Smooth muscle cell (in vitro differentiated cells): ENCODE data around the gene CTNND2. TPM values are rescaled to one million over a fixed set of nuclear protein-coding genes. Genes with fewer than 3 reads are reported as not detected.

Experiments used
- DNase-seq: peaks from one replicate; lab custom pipeline; 2025; ENCODE audit not compliant: unreplicated experiment; lab: John Stamatoyannopoulos, UW
- H2AFZ ChIP-seq: fragments of 200-600 bp; sonication (generic); 2 replicates; pipeline ENCODE4 v1.6.0; 2016; ENCODE audit warnings: antibody characterized with exemption, low read depth, mild to moderate bottlenecking
- H3F3A ChIP-seq: fragments of 200-600 bp; sonication (generic); 2 replicates; pipeline ENCODE4 v1.6.0; 2017; ENCODE audit warnings: antibody characterized with exemption, low read depth
- H3K27ac ChIP-seq: fragments of 200-600 bp; sonication (generic); 2 replicates; pipeline ENCODE4 v1.5.1; 2016; ENCODE audit warnings: low read depth, mild to moderate bottlenecking
- H3K27me3 ChIP-seq: fragments of 200-600 bp; sonication (generic); 2 replicates; pipeline ENCODE4 v1.6.1; 2016; ENCODE audit warnings: low read depth, mild to moderate bottlenecking
- H3K36me3 ChIP-seq: fragments of 200-600 bp; sonication (generic); 2 replicates; pipeline ENCODE4 v1.5.1; 2016; ENCODE audit warnings: low read depth
- H3K4me1 ChIP-seq: fragments of 200-600 bp; sonication (generic); 2 replicates; pipeline ENCODE4 v1.5.1; 2016; ENCODE audit warnings: low read depth
- H3K4me2 ChIP-seq: fragments of 200-600 bp; sonication (generic); 2 replicates; pipeline ENCODE4 v1.6.0; 2016; ENCODE audit warnings: mild to moderate bottlenecking
- H3K4me3 ChIP-seq: fragments of 200-600 bp; sonication (generic); 2 replicates; pipeline ENCODE4 v1.5.1; 2016; ENCODE audit warnings: mild to moderate bottlenecking
- H3K79me2 ChIP-seq: fragments of 200-600 bp; sonication (generic); 2 replicates; pipeline ENCODE4 v1.6.0; 2016; ENCODE audit warnings: low read depth, mild to moderate bottlenecking
- H3K9ac ChIP-seq: fragments of 200-600 bp; sonication (generic); 2 replicates; pipeline ENCODE4 v1.6.0; 2016; ENCODE audit warnings: low read depth
- H3K9me3 ChIP-seq: fragments of 200-600 bp; sonication (generic); replicated peaks from 2 replicates; pipeline ENCODE4 v1.5.1; 2016; ENCODE audit warnings: low read depth
- H4K20me1 ChIP-seq: fragments of 200-600 bp; sonication (generic); 2 replicates; pipeline ENCODE4 v1.6.0; 2016; ENCODE audit warnings: low read depth
- CTCF ChIP-seq: fragments of 200-600 bp; sonication (generic); IDR thresholded peaks from 2 replicates; pipeline ENCODE4 v1.5.1; 2017; ENCODE audit warnings: borderline replicate concordance, mild to moderate bottlenecking, antibody characterized with exemption; ENCODE audit not compliant: insufficient read depth, poor library complexity, severe bottlenecking
- WGBS: methylation state at CpG from one replicate; pipeline ENCODE4 v1.1.7; 2016; ENCODE audit warnings: low lambda C conversion rate; 5-methylcytosine and 5-hydroxymethylcytosine counted together
- polyA plus RNA-seq: library from polyadenylated mRNA; unstranded; fragments of >200 nt; fragmentation: Nextera tagmentation; extraction: Ambion mirVana; gene quantifications from 2 replicates; pipeline ENCODE4 v1.2.1, GENCODE V29; 2016
- total RNA-seq: library from RNA; depleted of rRNA; stranded (reverse); fragments of >200 nt; gene quantifications from 2 replicates; pipeline ENCODE4 v1.2.3, GENCODE V29; 2014

The CTNND2 gene
- total and polyA plus RNA-seq, 2 experiments from 2014 or later = 2.7 to 5.8 TPM

GRCh38 chr5:11894992-11895391, 9.3 kb downstream of the CTNND2 start:
- H3K27me3 ChIP-seq = peaks cover 7% of the 10 kb centered on the region
- H2AFZ ChIP-seq = no peak overlapping the region
- H3K4me3 ChIP-seq = no peak overlapping the region
- H3K79me2 ChIP-seq = peaks cover 9% of the 10 kb centered on the region
- no peak overlapping the region for H3K27ac ChIP-seq
- no peak for DNase-seq
- no peak for TF ChIP-seq CTCF
- H3F3A ChIP-seq = no peaks in the 10 kb centered on the region
- H3K9me3 ChIP-seq = no peaks in the 10 kb centered on the region
- H3K36me3 ChIP-seq = no peaks in the 10 kb centered on the region
- H3K9ac ChIP-seq = no peak overlapping the region
- H3K4me1 ChIP-seq = no peaks in the 10 kb centered on the region
- peaks cover 7% of the 10 kb centered on the region for H4K20me1 ChIP-seq
- H3K4me2 ChIP-seq = no peak overlapping the region
- WGBS = 89% methylated on average over 5 of the region's 5 CpGs

GRCh38 chr5:11892832-11893231, 11.4 kb downstream of the CTNND2 start:
- Histone ChIP-seq H3K4me3 (no peak overlapping the region), H3K9me3 (no peaks in the 10 kb centered on the region), H3K36me3 (no peaks in the 10 kb centered on the region), H2AFZ (no peak overlapping the region), H3K9ac (no peak overlapping the region), H3K4me1 (no peaks in the 10 kb centered on the region), H3K4me2 (peak overlapping the region; percentile 67), H3K79me2 (peaks cover 3% of the 10 kb centered on the region), H4K20me1 (peaks cover 7% of the 10 kb centered on the region), H3F3A (no peaks in the 10 kb centered on the region), H3K27ac (no peak overlapping the region), H3K27me3 (peaks cover 7% of the 10 kb centered on the region)
- 36% methylated on average over 6 of the region's 6 CpGs for WGBS
- no peak for DNase-seq
- TF ChIP-seq CTCF = no peak

- no peak overlapping the region for H3K27ac ChIP-seq
- no peaks in the 10 kb centered on the region for H3F3A ChIP-seq
- H3K79me2 ChIP-seq = peaks cover 4% of the 10 kb centered on the region
- H3K36me3 ChIP-seq = no peaks in the 10 kb centered on the region
- H3K4me2 ChIP-seq = no peak overlapping the region
- no peak for DNase-seq
- H4K20me1 ChIP-seq = peaks cover 7% of the 10 kb centered on the region
- no peaks in the 10 kb centered on the region for H3K9me3 ChIP-seq
- no peaks in the 10 kb centered on the region for H3K4me1 ChIP-seq
- TF ChIP-seq CTCF = no peak
- H3K4me3 ChIP-seq = no peak overlapping the region
- no peak overlapping the region for H2AFZ ChIP-seq
- H3K9ac ChIP-seq = no peak overlapping the region
- 26% methylated on average over 3 of the region's 3 CpGs for WGBS
- peaks cover 7% of the 10 kb centered on the region for H3K27me3 ChIP-seq
Observed at GRCh38 chr5:11890777-11891176, 13.5 kb downstream of the CTNND2 start.

GRCh38 chr5:11888221-11888620, 16.0 kb downstream of the CTNND2 start:
- Histone ChIP-seq H3K9ac (no peak overlapping the region), H3K4me3 (no peak overlapping the region), H3K36me3 (no peaks in the 10 kb centered on the region), H3F3A (no peaks in the 10 kb centered on the region), H4K20me1 (peaks cover 7% of the 10 kb centered on the region), H3K79me2 (peaks cover 4% of the 10 kb centered on the region), H3K4me2 (no peak overlapping the region), H3K9me3 (no peaks in the 10 kb centered on the region), H3K4me1 (no peaks in the 10 kb centered on the region), H3K27ac (no peak overlapping the region), H3K27me3 (no peaks in the 10 kb centered on the region), H2AFZ (no peak overlapping the region)
- DNase-seq = no peak
- no peak for TF ChIP-seq CTCF
- WGBS = 93% methylated on average over 4 of the region's 4 CpGs
